IMR-90 (cell line): ENCODE measurements around the gene HNRNPD. TPM values are rescaled to one million over a fixed set of nuclear protein-coding genes. Genes with fewer than 3 reads are reported as not detected.

Experiments used
- ATAC-seq: fragments of 200-7000 bp; cut with Tn5 transposase; 2 replicates; pipeline ENCODE4 v1.9.1; 2020; ENCODE audit warnings: low read depth, mild to moderate bottlenecking, moderate library complexity
- BruUV-seq: library from RNA; stranded (reverse); fragments of 400-500 nt; replicated peaks from 2 replicates; lab custom pipeline; 2021; lab: Mats Ljungman, UMichigan
- CTCF ChIA-PET: fragments of 300-600 bp; formaldehyde crosslinking; extraction: SDS; loops from one replicate; lab custom pipeline; 2021; ENCODE audit warnings: antibody characterized with exemption; lab: Yijun Ruan, JAX
- POLR2A ChIA-PET: fragments of 300-600 bp; sonication (Branson Sonifier 250); formaldehyde crosslinking; loops from one replicate; lab custom pipeline; 2022; ENCODE audit warnings: antibody characterized with exemption; ENCODE audit not compliant: unreplicated experiment; lab: Charles Lee
- DNase-seq: peaks from one replicate; pipeline ENCODE4 v3.0.0; 2013
- H2AFZ ChIP-seq: replicated peaks from 2 replicates; pipeline ENCODE3; 2013; ENCODE audit warnings: low read length, mild to moderate bottlenecking; ENCODE audit not compliant: poor library complexity
- H2AK5ac ChIP-seq: 2 replicates; pipeline ENCODE4 v1.6.1; 2013; ENCODE audit warnings: low read depth, low read length, inconsistent platforms
- H2AK9ac ChIP-seq: replicated peaks from 2 replicates; pipeline ENCODE3; 2013; ENCODE audit warnings: mild to moderate bottlenecking, low read depth, low read length, moderate library complexity; ENCODE audit not compliant: poor library complexity
- H2BK120ac ChIP-seq: 2 replicates; pipeline ENCODE4 v1.6.1; 2013; ENCODE audit warnings: low read depth, low read length, inconsistent platforms
- H2BK15ac ChIP-seq: 3 replicates; pipeline ENCODE4 v1.6.1; 2013; ENCODE audit warnings: low read depth, low read length, inconsistent platforms
- H2BK20ac ChIP-seq: 2 replicates; pipeline ENCODE4 v1.6.1; 2013; ENCODE audit warnings: low read depth, mild to moderate bottlenecking, inconsistent platforms, low read length, moderate library complexity
- H2BK5ac ChIP-seq: 2 replicates; pipeline ENCODE4 v1.6.1; 2013; ENCODE audit warnings: mild to moderate bottlenecking, low read depth, low read length, inconsistent platforms; ENCODE audit not compliant: poor library complexity, severe bottlenecking
- H3K14ac ChIP-seq: replicated peaks from 2 replicates; pipeline ENCODE4 v1.6.1; 2013; ENCODE audit warnings: low read depth, low read length, inconsistent platforms
- H3K18ac ChIP-seq: 2 replicates; pipeline ENCODE4 v1.6.1; 2013; ENCODE audit warnings: low read depth, low read length, control low read depth
- H3K23ac ChIP-seq: 2 replicates; pipeline ENCODE4 v1.6.1; 2013; ENCODE audit warnings: low read depth, low read length, inconsistent platforms
- H3K27ac ChIP-seq: 2 replicates; pipeline ENCODE4 v1.5.1; 2013; ENCODE audit warnings: mild to moderate bottlenecking, control low read depth, low read length; ENCODE audit not compliant: insufficient read depth
- H3K27me3 ChIP-seq: 2 replicates; pipeline ENCODE4 v1.6.1; 2013; ENCODE audit warnings: low read length; ENCODE audit not compliant: control insufficient read depth, insufficient read depth
- H3K36me3 ChIP-seq: 2 replicates; pipeline ENCODE4 v1.6.1; 2013; ENCODE audit warnings: low read length, mixed read lengths; ENCODE audit not compliant: control insufficient read depth, insufficient read depth
- H3K4ac ChIP-seq: 2 replicates; pipeline ENCODE4 v1.6.1; 2013; ENCODE audit warnings: low read depth, low read length, inconsistent platforms
- H3K4me1 ChIP-seq: 2 replicates; pipeline ENCODE4 v1.6.1; 2013; ENCODE audit warnings: low read length, mixed read lengths; ENCODE audit not compliant: control insufficient read depth, insufficient read depth
- H3K4me2 ChIP-seq: 2 replicates; pipeline ENCODE4 v1.6.1; 2013; ENCODE audit warnings: low read depth, mild to moderate bottlenecking, control low read depth, low read length, moderate library complexity
- H3K4me3 ChIP-seq: 2 replicates; pipeline ENCODE4 v1.5.1; 2013; ENCODE audit warnings: low read depth, mild to moderate bottlenecking, control low read depth, low read length, moderate library complexity; ENCODE audit not compliant: insufficient read depth
- H3K56ac ChIP-seq: 2 replicates; pipeline ENCODE4 v1.6.1; 2013; ENCODE audit warnings: low read length, inconsistent platforms; ENCODE audit not compliant: insufficient read depth; ENCODE audit errors: extremely low read depth
- H3K79me1 ChIP-seq, 2 experiments: 2 replicates each; pipeline ENCODE4 v1.6.1; 2013; ENCODE audit warnings: low read length in 2 of 2, inconsistent platforms in 1 of 2, low read depth in 1 of 2
- H3K9ac ChIP-seq: 2 replicates; pipeline ENCODE4 v1.6.1; 2013; ENCODE audit warnings: low read depth, low read length, control low read depth
- H3K9me1 ChIP-seq: 2 replicates; pipeline ENCODE4 v1.6.1; 2013; ENCODE audit warnings: low read length, inconsistent platforms; ENCODE audit not compliant: insufficient read depth
- H3K9me3 ChIP-seq: 2 replicates; pipeline ENCODE4 v1.6.1; 2013; ENCODE audit warnings: low read length; ENCODE audit not compliant: control insufficient read depth, insufficient read depth
- H4K20me1 ChIP-seq: 2 replicates; pipeline ENCODE4 v1.6.1; 2013; ENCODE audit warnings: low read length, inconsistent platforms; ENCODE audit not compliant: insufficient read depth
- H4K5ac ChIP-seq: 2 replicates; pipeline ENCODE4 v1.6.1; 2013; ENCODE audit warnings: mild to moderate bottlenecking, low read depth, low read length, control low read depth
- H4K8ac ChIP-seq, 2 experiments: 2 replicates each; pipeline ENCODE4 v1.6.1; 2013; ENCODE audit warnings: low read depth in 2 of 2, low read length in 2 of 2, control low read depth in 1 of 2, inconsistent platforms in 1 of 2
- H4K91ac ChIP-seq: 2 replicates; pipeline ENCODE4 v1.6.1; 2013; ENCODE audit warnings: low read depth, low read length, inconsistent platforms; ENCODE audit not compliant: insufficient read depth
- CEBPB ChIP-seq: IDR thresholded peaks from 2 replicates; pipeline ENCODE4 v1.6.1; 2012; ENCODE audit warnings: low read depth, low read length, improper control_type of control experiment
- CHD1 ChIP-seq: IDR thresholded peaks from 2 replicates; pipeline ENCODE4 v1.6.1; 2012; ENCODE audit warnings: low read depth, low read length, improper control_type of control experiment
- MAFK ChIP-seq: IDR thresholded peaks from 2 replicates; pipeline ENCODE4 v1.6.1; 2012; ENCODE audit warnings: low read depth, low read length, improper control_type of control experiment
- MAZ ChIP-seq: IDR thresholded peaks from 2 replicates; pipeline ENCODE4 v1.6.1; 2012; ENCODE audit warnings: low read depth, mild to moderate bottlenecking, low read length, improper control_type of control experiment, moderate library complexity, borderline replicate concordance
- MXI1 ChIP-seq: IDR thresholded peaks from 2 replicates; pipeline ENCODE4 v1.6.1; 2012; ENCODE audit warnings: low read depth, mild to moderate bottlenecking, low read length, moderate library complexity, borderline replicate concordance
- NFE2L2 ChIP-seq: fragments of 150-350 bp; IDR thresholded peaks from 2 replicates; pipeline ENCODE4 v1.6.1; 2016; ENCODE audit warnings: low read depth, mild to moderate bottlenecking, low read length
- POLR2A ChIP-seq: IDR thresholded peaks from 2 replicates; pipeline ENCODE4 v1.6.1; 2012; ENCODE audit warnings: mild to moderate bottlenecking, low read depth, low read length
- RCOR1 ChIP-seq: IDR thresholded peaks from 2 replicates; pipeline ENCODE4 v1.6.1; 2012; ENCODE audit warnings: mild to moderate bottlenecking, low read length, improper control_type of control experiment; ENCODE audit not compliant: insufficient replicate concordance
- RFX5 ChIP-seq: IDR thresholded peaks from 2 replicates; pipeline ENCODE4 v1.8.0; 2012; ENCODE audit warnings: low read depth, mild to moderate bottlenecking, low read length, moderate library complexity
- SMC3 ChIP-seq: fragments of 150-350 bp; IDR thresholded peaks from 2 replicates; pipeline ENCODE4 v1.6.1; 2016; ENCODE audit warnings: low read depth, mild to moderate bottlenecking, antibody characterized with exemption, low read length, moderate library complexity
- WGBS, 2 experiments: methylation state at CpG; one replicate each; pipeline versions ENCODE4 v1.1.5 to v1.1.7; 2013; ENCODE audit warnings: missing lambda C conversion rate in 2 of 2; ENCODE audit not compliant: insufficient read length in 1 of 2; ENCODE audit errors: extremely low coverage in 2 of 2; 5-methylcytosine and 5-hydroxymethylcytosine counted together
- dilution Hi-C: fragments of 300-500 bp; cut with HindIII; formaldehyde crosslinking; loops from one replicate; pipeline ENCODE4 v1.14.3; 2018; ENCODE audit warnings: low sequenced_read_pairs; ENCODE audit not compliant: unreplicated experiment
- in situ Hi-C: fragments of 300-500 bp; cut with MboI; formaldehyde crosslinking; loops from 3 replicates; pipeline ENCODE4 v1.14.3; 2019; ENCODE audit warnings: low sequenced_read_pairs, inconsistent platforms, mixed read lengths
- intact Hi-C: fragments of 100-400 bp; cut with micrococcal nuclease; formaldehyde crosslinking; loops from 2 replicates; pipeline ENCODE4 v1.10.0; 2022
- polyA plus RNA-seq, 3 experiments: library from polyadenylated mRNA; depleted of rRNA; stranded (reverse); fragments of >200 nt; gene quantifications; 2 replicates each; pipeline ENCODE4 v1.2.3, GENCODE V29; 2012; ENCODE audit warnings: low replicate concordance in 1 of 3
- total RNA-seq: library from RNA; depleted of rRNA; stranded (reverse); fragments of >200 nt; gene quantifications from 2 replicates; pipeline ENCODE4 v1.2.3, GENCODE V29; 2012
- TF ChIP-seq, protein P1 (sequence below): fragments of 150-350 bp; IDR thresholded peaks from 2 replicates; pipeline ENCODE4 v1.6.1; 2016; ENCODE audit warnings: low read depth, mild to moderate bottlenecking, low read length, moderate library complexity, borderline replicate concordance

HNRNPD gene
- total and polyA plus RNA-seq, 2 of the 4 experiments (the other 2 are of a cell fraction), result 9.7 to 142 TPM

GRCh38 chr4:82320351-82320750 lies 53.4 kb downstream of the HNRNPD start:
- Histone ChIP-seq H3K56ac (no peak overlapping the region), H2BK15ac (no peak overlapping the region), H3K27ac (no peak overlapping the region), H3K9ac (no peak overlapping the region), H4K20me1 (no peaks in the 10 kb centered on the region), H3K36me3 (no peaks in the 10 kb centered on the region), H3K79me1 (no peaks in the 10 kb centered on the region), H3K4me3 (no peak overlapping the region), H3K4ac (no peak overlapping the region), H2BK20ac (no peak overlapping the region), H2AFZ (no peak overlapping the region), H3K27me3 (no peaks in the 10 kb centered on the region), H3K18ac (no peak overlapping the region), H4K5ac (no peak overlapping the region), H2AK9ac (no peak overlapping the region), H3K9me1 (no peaks in the 10 kb centered on the region), H3K14ac (no peak overlapping the region), H2BK5ac (no peak overlapping the region), H4K91ac (no peak overlapping the region), H2AK5ac (no peak overlapping the region), H3K4me1 (no peaks in the 10 kb centered on the region), H3K4me2 (no peak overlapping the region), H2BK120ac (no peak overlapping the region), H3K23ac (no peak overlapping the region), H4K8ac (no peak overlapping the region), H3K9me3 (no peaks in the 10 kb centered on the region)
- no peak for TF ChIP-seq MAFK
- no peak for TF ChIP-seq MXI1
- TF ChIP-seq SMC3, result no peak
- TF ChIP-seq CEBPB, result no peak
- TF ChIP-seq CHD1, result no peak
- no peak for TF ChIP-seq MAZ
- TF ChIP-seq RCOR1, result no peak
- TF ChIP-seq, protein P1, sequence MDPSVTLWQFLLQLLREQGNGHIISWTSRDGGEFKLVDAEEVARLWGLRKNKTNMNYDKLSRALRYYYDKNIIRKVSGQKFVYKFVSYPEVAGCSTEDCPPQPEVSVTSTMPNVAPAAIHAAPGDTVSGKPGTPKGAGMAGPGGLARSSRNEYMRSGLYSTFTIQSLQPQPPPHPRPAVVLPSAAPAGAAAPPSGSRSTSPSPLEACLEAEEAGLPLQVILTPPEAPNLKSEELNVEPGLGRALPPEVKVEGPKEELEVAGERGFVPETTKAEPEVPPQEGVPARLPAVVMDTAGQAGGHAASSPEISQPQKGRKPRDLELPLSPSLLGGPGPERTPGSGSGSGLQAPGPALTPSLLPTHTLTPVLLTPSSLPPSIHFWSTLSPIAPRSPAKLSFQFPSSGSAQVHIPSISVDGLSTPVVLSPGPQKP, result no peak
- no peak for TF ChIP-seq RFX5
- TF ChIP-seq NFE2L2, result no peak
- TF ChIP-seq POLR2A, result no peak
- ATAC-seq, result peak; percentile 40; the same call in 1 of the 2 replicates
- BruUV-seq, result no TSS peak
- in situ Hi-C loops (no loop called here), dilution Hi-C loops (no loop called here), intact Hi-C loops (no loop called here)
- DNase-seq, result no peak
- POLR2A ChIA-PET, result no interaction called here
- CTCF ChIA-PET, result no interaction called here
- no CpG with 5 or more reads among the region's 4 CpGs for WGBS, 2 experiments
